HG03280 (cell line): ENCODE results near the gene CCDC187.

ENCODE experiments used
- ATAC-seq: cut with Tn5 transposase; IDR thresholded peaks from one replicate; pipeline ENCODE4 v1.9.1; 2021; ENCODE audit warnings: mild to moderate bottlenecking, moderate library complexity; ENCODE audit not compliant: unreplicated experiment

Gene CCDC187

GRCh38 chr9:136313111-136314055 lies 9.5 kb upstream of the CCDC187 start:
- ATAC-seq = no peak

- no peak for ATAC-seq
Observed at GRCh38 chr9:136312436-136312835, 8.5 kb upstream of the CCDC187 start.

GRCh38 chr9:136312009-136312375 lies 8.1 kb upstream of the CCDC187 start:
- no peak for ATAC-seq

GRCh38 chr9:136311051-136312008 lies 7.4 kb upstream of the CCDC187 start:
- no peak for ATAC-seq

- ATAC-seq = no peak
Observed at GRCh38 chr9:136310273-136311030, 6.6 kb upstream of the CCDC187 start.

- no peak for ATAC-seq
Observed at GRCh38 chr9:136309806-136310220, 5.9 kb upstream of the CCDC187 start.

- ATAC-seq = no peak
Observed at GRCh38 chr9:136309101-136309801, 5.4 kb upstream of the CCDC187 start.

GRCh38 chr9:136308702-136309053 lies 4.8 kb upstream of the CCDC187 start:
- no peak for ATAC-seq

GRCh38 chr9:136308006-136308701 lies 4.3 kb upstream of the CCDC187 start:
- no peak for ATAC-seq

- no peak for ATAC-seq
Observed at GRCh38 chr9:136307215-136307750, 3.4 kb upstream of the CCDC187 start.

GRCh38 chr9:136306211-136307208 lies 2.6 kb upstream of the CCDC187 start:
- ATAC-seq = no peak

GRCh38 chr9:136305804-136306203 lies 1.9 kb upstream of the CCDC187 start:
- ATAC-seq = no peak

- ATAC-seq = no peak
Observed at GRCh38 chr9:136304981-136305380, 1.1 kb upstream of the CCDC187 start.

GRCh38 chr9:136304456-136304855 lies 562 bp upstream of the CCDC187 start:
- no peak for ATAC-seq

- ATAC-seq = no peak
Observed at GRCh38 chr9:136303066-136303824, 649 bp downstream of the CCDC187 start.

- ATAC-seq = no peak
Observed at GRCh38 chr9:136302527-136302926, 1.4 kb downstream of the CCDC187 start.

GRCh38 chr9:136300866-136301265 lies 3.0 kb downstream of the CCDC187 start:
- ATAC-seq = no peak
